SHP77 treated with DMSO at 0.1 percent for 48 hours (cell line): ENCODE measurements around the gene LZTS3.
"Not testable (repeated sequence)": the region's sequence is repeated elsewhere in the genome, so short reads cannot be mapped to it uniquely, and the experiment has no call there.

ENCODE experiments used
- DNase-seq: peaks from one replicate; lab custom pipeline; 2025; lab: John Stamatoyannopoulos, UW

The LZTS3 gene

DNA sequence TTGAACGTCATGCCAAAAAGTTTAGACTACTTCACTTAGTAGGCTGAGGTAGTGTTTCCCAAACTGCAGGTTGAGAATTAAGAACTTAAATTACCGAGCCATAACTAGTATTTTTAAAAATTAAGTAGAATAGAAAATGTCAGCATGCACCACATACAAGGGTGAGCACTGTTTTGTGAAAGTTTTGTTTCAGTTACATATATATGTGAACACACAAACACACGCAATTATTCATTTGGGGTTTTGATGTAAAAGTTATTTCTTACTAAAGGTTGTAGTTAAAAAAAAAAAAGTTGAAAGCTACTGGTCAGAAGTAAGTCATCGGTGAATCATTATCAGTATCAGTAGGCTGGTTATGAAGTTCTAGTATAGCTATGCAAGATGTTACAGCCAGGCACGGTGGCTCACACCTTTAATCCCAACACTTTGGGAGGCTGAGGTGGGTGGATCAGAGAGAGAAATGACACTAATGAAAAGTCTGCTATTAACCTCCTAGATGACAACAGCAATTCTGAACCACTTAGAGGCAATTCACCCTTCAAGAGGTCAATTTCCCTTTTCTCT, 37.8 kb downstream of the LZTS3 start:
- no peak for DNase-seq

GRCh38 chr20:3134151-3134550, 39.2 kb downstream of the LZTS3 start:
- DNase-seq = no peak

GRCh38 chr20:3133155-3133554, 40.2 kb downstream of the LZTS3 start:
- DNase-seq = no peak

DNA sequence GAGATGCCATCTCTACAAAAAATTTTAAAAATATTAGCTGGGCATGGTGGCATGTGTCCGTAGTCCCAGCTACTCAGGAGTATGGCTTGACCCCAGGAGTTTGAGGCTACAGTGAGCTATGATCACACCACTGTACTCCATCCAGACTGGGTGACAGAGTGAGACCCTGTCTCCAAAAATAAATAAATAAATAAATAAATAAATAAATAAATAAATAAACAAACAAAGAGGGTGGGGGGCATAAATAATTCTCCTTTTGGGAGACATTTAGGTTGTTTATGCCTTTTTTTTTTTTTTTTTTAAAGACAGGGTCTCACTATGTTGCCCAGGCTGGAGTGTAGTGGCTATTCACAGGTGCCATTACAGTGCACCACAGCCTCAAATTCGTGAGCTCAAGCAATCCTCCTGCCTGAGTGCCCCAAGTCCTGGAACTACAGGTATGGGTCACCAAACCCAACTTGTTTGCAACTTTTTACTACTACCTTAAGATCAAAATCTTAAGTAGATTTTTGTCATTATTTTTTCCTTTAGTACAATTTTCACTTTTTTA, 43.2 kb downstream of the LZTS3 start:
- DNase-seq = no peak

DNA sequence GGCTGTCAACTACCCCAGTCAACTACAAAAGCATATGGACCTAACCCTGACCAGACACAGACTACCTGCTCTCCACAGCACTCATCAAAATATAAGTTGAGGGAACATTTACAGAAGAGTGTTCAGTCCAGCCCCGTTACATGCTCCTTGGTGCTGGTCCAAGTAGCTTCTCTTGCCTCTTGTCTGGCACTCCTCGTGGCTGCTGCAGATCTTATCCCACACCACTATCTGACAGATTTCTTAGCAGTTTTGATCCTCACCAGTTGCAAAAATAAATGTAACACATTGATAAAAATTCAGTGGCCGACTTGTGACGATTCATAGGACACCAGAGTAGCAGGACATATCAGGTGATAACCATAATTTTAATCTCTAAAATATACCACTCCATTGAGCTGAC, 44.3 kb downstream of the LZTS3 start:
- no peak for DNase-seq

GRCh38 chr20:3128275-3128984, 44.9 kb downstream of the LZTS3 start:
- DNase-seq = no peak

- no peak for DNase-seq
Measured at GRCh38 chr20:3126527-3126859, 46.9 kb downstream of the LZTS3 start.

GRCh38 chr20:3125776-3126526, 47.4 kb downstream of the LZTS3 start:
- not testable (repeated sequence) for DNase-seq

- DNase-seq = not testable (repeated sequence)
Measured at GRCh38 chr20:3124773-3125560, 48.4 kb downstream of the LZTS3 start.

- DNase-seq = not testable (repeated sequence)
Measured at GRCh38 chr20:3124163-3124562, 49.2 kb downstream of the LZTS3 start.

- DNase-seq = no peak
Measured at GRCh38 chr20:3123542-3123941, 49.8 kb downstream of the LZTS3 start.

- no peak for DNase-seq
Measured at GRCh38 chr20:3121955-3122610, 51.3 kb downstream of the LZTS3 start.

GRCh38 chr20:3121271-3121911, 52.0 kb downstream of the LZTS3 start:
- no peak for DNase-seq

DNA sequence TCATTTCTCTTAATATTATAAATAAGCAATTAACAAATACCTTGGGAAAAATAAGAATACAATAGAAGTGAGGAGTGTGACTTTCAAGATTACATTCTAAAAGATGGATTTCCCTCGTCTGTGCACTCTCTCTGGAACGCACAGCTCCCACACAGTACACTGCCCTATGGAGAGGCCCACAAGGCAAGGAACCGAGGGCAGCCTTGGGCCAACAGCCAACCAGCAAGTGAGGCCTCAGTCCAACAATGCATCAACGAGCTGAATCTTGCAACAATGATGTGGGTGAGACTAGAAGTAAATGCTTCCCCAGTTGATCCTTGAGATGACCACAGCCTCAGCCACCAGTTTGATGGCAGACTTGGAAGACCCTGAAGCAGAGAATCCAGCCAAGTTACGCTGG, 54.3 kb downstream of the LZTS3 start:
- no peak for DNase-seq

DNA sequence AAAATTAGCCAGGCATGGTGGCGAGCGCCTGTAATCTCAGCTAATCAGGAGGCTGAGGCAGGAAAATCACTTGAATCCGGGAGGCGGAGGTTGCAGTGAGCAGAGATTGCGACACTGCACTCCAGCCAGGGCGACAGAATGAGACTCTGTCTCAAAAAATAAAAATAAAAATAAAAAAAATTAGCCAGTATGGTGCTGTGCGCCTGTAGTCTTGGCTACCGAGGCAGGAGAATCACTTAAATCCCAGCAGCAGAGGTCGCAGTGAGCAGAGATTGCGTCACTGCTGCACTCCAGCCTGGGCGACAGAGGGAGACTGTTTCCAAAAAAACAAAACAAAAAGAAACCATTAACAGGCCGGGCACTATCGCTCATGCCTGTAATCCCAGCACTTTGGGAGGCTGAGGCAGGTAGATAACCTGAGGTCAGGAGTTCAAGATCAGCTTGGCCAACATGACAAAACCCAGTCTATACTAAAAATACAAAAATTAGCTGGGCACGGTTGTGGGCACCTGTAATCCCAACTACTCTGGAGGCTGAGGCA, 55.4 kb downstream of the LZTS3 start:
- DNase-seq = peak; percentile 76

DNA sequence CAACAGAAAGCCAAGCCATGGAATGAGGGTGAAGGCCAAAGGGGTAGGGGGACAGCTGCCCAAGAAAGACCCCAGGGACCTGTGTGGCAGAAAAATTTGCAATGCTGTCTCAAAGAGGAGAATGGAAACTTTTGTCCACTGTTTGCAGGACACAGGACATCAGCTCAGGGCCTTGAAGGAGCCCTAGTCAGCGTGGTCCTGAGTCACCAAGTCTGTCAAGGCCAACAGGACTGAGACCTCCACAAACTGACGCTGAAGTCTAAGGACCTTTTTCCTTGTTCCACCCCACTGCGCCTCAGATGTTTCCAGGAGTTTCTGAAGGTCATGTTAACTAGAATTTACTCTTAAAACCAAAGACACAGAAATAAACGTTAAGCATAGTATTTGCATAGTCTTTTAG, 57.0 kb downstream of the LZTS3 start:
- DNase-seq = no peak

- peak; percentile 34 for DNase-seq
Measured at GRCh38 chr20:3115190-3116107, 57.9 kb downstream of the LZTS3 start.
